Measurements from ENCODE around the gene GBX1. TPM values are rescaled to one million over a fixed set of nuclear protein-coding genes. Genes with fewer than 3 reads are reported as not detected.
A peak's percentile ranks its signal among the peaks of the same experiment; 100 is the strongest.

Gene GBX1
- total RNA-seq, 1 donor from 2014 or later: not detected

- Histone ChIP-seq H2AFZ (replicated peaks) (no peak overlapping the region), H3K79me2 (ENCODE audit: low read depth) (no peaks in the 10 kb centered on the region), H3F3A (ENCODE audit: low read depth) (peaks cover 13% of the 10 kb centered on the region), H3K4me3 (no peak overlapping the region), H3K9me3 (ENCODE audit: low read depth) (no peaks in the 10 kb centered on the region), H4K20me1 (ENCODE audit: low read depth) (peaks cover 21% of the 10 kb centered on the region), H3K36me3 (no peaks in the 10 kb centered on the region), H3K4me2 (peak overlapping the region; percentile 4), H3K27ac (peak overlapping the region; percentile 34), H3K9ac (no peak overlapping the region), H3K27me3 (no peaks in the 10 kb centered on the region), H3K4me1 (peaks cover 35% of the 10 kb centered on the region)
- Mint-ChIP-seq H3K36me3 (peaks cover 22% of the 10 kb centered on the region), H3K4me3 (no peak overlapping the region), H3K27ac (no peak overlapping the region), H3K4me1 (peaks cover 14% of the 10 kb centered on the region), H3K27me3 (ENCODE audit: insufficient read depth, low read depth) (peaks cover 4% of the 10 kb centered on the region), H3K9me3 (no peaks in the 10 kb centered on the region)
- peak; percentile 51 for DNase-seq (ENCODE audit: low spot score)
- TF ChIP-seq EZH2phosphoT487 (IDR thresholded peaks at IDR 0.05) (no peak), EZH2 (IDR thresholded peaks at IDR 0.05) (no peak)
- TF ChIP-seq, protein P1, sequence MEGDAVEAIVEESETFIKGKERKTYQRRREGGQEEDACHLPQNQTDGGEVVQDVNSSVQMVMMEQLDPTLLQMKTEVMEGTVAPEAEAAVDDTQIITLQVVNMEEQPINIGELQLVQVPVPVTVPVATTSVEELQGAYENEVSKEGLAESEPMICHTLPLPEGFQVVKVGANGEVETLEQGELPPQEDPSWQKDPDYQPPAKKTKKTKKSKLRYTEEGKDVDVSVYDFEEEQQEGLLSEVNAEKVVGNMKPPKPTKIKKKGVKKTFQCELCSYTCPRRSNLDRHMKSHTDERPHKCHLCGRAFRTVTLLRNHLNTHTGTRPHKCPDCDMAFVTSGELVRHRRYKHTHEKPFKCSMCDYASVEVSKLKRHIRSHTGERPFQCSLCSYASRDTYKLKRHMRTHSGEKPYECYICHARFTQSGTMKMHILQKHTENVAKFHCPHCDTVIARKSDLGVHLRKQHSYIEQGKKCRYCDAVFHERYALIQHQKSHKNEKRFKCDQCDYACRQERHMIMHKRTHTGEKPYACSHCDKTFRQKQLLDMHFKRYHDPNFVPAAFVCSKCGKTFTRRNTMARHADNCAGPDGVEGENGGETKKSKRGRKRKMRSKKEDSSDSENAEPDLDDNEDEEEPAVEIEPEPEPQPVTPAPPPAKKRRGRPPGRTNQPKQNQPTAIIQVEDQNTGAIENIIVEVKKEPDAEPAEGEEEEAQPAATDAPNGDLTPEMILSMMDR (IDR thresholded peaks at IDR 0.05): no peak
Observed at GRCh38 chr7:151137076-151137675, 30.3 kb downstream of the GBX1 start.

DNA sequence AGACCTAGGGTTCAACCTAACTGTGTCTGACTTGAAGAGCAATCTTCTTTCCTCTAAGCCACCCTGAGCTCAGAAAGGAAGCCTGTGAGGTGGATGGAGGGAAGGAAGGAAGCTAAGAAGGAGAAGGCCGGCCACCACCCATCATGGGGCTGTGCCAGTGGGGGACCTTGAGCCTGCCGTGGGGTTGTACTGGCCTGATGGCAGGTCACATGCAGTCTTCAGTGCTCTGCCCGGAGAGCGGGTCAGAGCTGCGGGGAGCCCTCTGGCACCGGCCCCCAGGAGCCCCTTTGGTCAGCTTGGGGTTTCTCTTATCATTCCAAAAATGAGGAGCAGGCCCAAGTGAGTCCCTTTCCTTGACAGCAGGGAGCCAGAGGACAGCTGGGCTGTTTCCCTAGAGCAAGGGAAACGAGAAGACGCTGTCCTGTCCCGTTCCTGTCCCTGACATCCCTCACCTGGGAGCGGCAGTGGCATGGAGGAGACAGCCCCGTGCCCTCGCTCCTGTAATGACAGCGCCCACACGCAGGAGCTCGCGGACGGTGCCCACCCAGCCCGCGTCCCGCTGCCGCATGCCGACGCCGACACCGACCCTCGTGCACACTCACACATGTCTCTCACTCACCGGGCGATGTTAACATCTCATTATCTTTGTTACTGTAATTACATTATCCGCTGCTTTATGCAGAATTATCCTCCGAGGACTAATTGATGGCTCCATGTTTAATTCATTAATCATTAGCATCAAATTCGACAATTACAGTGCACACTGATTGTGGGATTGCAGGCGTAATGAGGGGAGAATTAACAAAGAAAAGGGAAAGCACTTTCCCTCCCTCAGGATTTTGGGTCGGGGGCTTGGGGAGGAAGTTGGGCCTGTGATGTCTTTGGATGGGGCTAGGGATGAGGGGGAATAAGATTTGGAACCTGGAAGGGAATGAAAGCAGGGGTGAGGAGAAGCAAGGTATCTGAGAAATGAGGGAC is 31.3 kb downstream of the GBX1 start:
- H3K9ac ChIP-seq: no peak overlapping the region
- H3K4me1 ChIP-seq: peaks cover 33% of the 10 kb centered on the region
- H3K36me3 ChIP-seq: no peaks in the 10 kb centered on the region
- no peak overlapping the region for H2AFZ ChIP-seq (replicated peaks)
- Mint-ChIP-seq H3K4me1 (peaks cover 14% of the 10 kb centered on the region), H3K9me3 (no peaks in the 10 kb centered on the region), H3K4me3 (no peak overlapping the region), H3K27me3 (ENCODE audit: insufficient read depth, low read depth) (peaks cover 5% of the 10 kb centered on the region), H3K27ac (peak overlapping the region; percentile 82), H3K36me3 (peaks cover 26% of the 10 kb centered on the region)
- peaks cover 13% of the 10 kb centered on the region for H3F3A ChIP-seq (ENCODE audit: low read depth)
- H3K79me2 ChIP-seq (ENCODE audit: low read depth): no peaks in the 10 kb centered on the region
- no peak overlapping the region for H3K4me2 ChIP-seq
- no peaks in the 10 kb centered on the region for H3K9me3 ChIP-seq (ENCODE audit: low read depth)
- peaks cover 21% of the 10 kb centered on the region for H4K20me1 ChIP-seq (ENCODE audit: low read depth)
- no peaks in the 10 kb centered on the region for H3K27me3 ChIP-seq
- no peak overlapping the region for H3K4me3 ChIP-seq
- no peak overlapping the region for H3K27ac ChIP-seq
- TF ChIP-seq EZH2phosphoT487 (IDR thresholded peaks at IDR 0.05) (no peak), EZH2 (IDR thresholded peaks at IDR 0.05) (no peak)
- TF ChIP-seq, protein P1 (IDR thresholded peaks at IDR 0.05): no peak
- no peak for DNase-seq (ENCODE audit: low spot score)

DNA sequence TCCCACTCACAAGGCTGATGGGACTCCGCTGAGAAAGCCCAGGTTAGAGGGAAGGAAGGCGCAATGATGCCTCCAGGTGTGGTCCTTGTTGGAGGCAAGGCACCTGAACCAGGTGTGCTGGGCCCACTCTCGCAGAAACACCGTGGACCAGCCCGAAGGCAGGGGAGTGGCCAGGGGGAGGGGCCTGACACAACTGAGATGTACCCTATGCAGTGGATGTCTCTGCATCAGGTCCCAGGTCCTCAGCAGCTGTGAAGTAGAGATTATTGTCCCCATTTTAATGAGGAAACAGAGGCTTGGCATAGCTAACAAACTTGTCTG is 32.0 kb downstream of the GBX1 start:
- H3K4me1 ChIP-seq: peaks cover 29% of the 10 kb centered on the region
- Mint-ChIP-seq H3K27ac (no peak overlapping the region), H3K36me3 (peaks cover 25% of the 10 kb centered on the region), H3K27me3 (ENCODE audit: insufficient read depth, low read depth) (peaks cover 5% of the 10 kb centered on the region), H3K9me3 (no peaks in the 10 kb centered on the region), H3K4me3 (no peak overlapping the region), H3K4me1 (peaks cover 14% of the 10 kb centered on the region)
- H3K4me3 ChIP-seq: no peak overlapping the region
- H3K79me2 ChIP-seq (ENCODE audit: low read depth): no peaks in the 10 kb centered on the region
- TF ChIP-seq EZH2 (IDR thresholded peaks at IDR 0.05) (no peak), EZH2phosphoT487 (IDR thresholded peaks at IDR 0.05) (no peak)
- TF ChIP-seq, protein P1 (IDR thresholded peaks at IDR 0.05): no peak
- H3F3A ChIP-seq (ENCODE audit: low read depth): peaks cover 13% of the 10 kb centered on the region
- H3K9ac ChIP-seq: no peak overlapping the region
- H3K4me2 ChIP-seq: no peak overlapping the region
- H3K36me3 ChIP-seq: no peaks in the 10 kb centered on the region
- no peak for DNase-seq (ENCODE audit: low spot score)
- no peak overlapping the region for H3K27ac ChIP-seq
- no peak overlapping the region for H2AFZ ChIP-seq (replicated peaks)
- H4K20me1 ChIP-seq (ENCODE audit: low read depth): peaks cover 21% of the 10 kb centered on the region
- no peaks in the 10 kb centered on the region for H3K27me3 ChIP-seq
- no peaks in the 10 kb centered on the region for H3K9me3 ChIP-seq (ENCODE audit: low read depth)

Measured in neural progenitor cell (in vitro differentiated cells).